Inflammatory macrophage (primary cell): ENCODE results near the gene FASN.
A peak's percentile ranks its signal among the peaks of the same experiment; 100 is the strongest.

Experiments
- DNase-seq, 2 donors: peaks; one replicate each; pipeline ENCODE4 v3.0.0-alpha.2; 2020 to 2022

The FASN gene

DNA sequence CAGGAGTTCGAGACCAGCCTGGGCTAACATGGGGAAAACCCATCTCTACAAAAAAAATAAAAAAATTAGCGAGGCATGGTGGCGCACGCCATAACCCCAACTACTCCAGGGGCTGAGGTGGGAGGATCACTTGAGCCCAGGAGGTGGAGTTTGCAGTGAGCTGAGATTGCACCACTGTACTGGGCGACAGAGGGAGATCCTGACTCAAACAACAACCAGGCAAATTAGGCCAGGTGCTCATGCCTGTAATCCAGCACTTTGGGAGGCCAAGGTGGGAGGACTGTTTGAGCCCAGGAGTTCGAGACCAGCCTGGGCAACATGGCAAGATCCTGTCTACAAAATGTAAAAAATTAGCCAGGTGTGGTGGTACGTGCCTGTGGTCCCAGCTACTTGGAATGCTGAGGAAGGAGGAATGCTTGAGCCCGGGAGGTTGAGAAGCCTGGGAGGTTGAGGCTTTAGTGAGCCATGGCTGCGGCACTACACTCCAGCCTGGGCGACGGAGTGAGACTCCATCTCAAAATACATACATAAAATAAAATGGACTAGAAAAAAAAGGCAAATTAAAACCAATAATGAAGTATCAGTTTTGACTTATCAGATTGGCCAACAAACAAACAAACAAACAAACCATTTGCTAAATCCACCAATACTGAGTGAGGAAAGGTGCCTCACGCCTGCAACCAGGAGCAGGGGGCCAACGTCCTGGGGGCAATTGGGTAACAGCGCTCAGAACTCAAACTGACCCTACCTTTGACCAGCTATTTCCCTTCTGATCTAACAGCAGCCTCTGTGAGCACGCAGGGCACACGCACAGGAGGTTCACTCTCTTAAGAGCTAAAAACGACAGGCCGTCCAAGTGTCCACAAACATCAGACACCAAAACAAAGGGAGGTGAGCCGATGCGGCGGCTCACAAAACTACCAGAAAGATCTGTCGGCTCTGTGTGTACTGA, 19.4 kb upstream of the FASN start:
- no peak for DNase-seq

GRCh38 chr17:82116246-82116645, 18.2 kb upstream of the FASN start:
- DNase-seq = no peak

DNA sequence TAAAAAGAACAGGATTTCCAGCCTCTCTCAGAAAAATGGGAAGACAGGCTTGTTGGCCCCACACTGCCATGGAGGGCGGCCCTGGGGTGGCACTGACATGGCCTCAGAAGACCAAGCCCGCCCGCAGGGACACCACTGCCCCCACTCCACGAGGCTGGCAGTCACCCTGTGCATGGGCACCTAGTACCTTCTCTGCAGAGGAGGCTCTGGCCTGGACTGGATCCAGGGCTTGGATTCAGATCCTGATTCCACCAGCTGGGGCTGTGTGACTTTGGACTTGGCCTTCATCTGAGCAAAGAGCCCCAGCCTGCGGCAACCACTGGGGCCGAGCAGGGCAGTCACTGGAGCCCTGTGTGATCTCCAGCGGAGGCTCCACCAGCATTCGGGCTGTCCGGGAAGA, 16.8 kb upstream of the FASN start:
- no peak for DNase-seq

- DNase-seq = no peak
Observed at GRCh38 chr17:82114447-82114846, 16.4 kb upstream of the FASN start.

- no peak for DNase-seq
Observed at GRCh38 chr17:82113941-82114340, 15.9 kb upstream of the FASN start.

GRCh38 chr17:82113422-82113821, 15.4 kb upstream of the FASN start:
- DNase-seq = no peak

DNA sequence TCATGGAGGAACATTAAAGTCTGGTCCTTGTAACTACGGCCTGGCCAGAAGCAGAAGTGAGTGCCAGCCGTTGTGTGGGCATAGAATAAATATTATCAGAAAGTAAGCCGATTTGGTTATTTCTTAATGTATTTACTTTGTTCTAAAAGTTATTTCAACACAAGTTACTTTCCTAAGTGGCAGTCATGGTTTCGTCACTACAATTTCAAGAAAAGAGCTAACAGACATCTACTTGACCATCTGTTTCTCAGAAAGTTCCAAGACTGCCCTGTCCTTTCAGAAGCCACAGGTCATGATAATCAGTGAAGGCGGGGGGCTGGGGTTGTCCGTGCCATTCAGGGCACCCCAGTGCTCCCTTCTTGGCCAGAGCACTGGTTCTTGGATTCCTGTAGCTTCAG, 14.9 kb upstream of the FASN start:
- DNase-seq = peak in 1 of 2 donors; percentile 29

DNA sequence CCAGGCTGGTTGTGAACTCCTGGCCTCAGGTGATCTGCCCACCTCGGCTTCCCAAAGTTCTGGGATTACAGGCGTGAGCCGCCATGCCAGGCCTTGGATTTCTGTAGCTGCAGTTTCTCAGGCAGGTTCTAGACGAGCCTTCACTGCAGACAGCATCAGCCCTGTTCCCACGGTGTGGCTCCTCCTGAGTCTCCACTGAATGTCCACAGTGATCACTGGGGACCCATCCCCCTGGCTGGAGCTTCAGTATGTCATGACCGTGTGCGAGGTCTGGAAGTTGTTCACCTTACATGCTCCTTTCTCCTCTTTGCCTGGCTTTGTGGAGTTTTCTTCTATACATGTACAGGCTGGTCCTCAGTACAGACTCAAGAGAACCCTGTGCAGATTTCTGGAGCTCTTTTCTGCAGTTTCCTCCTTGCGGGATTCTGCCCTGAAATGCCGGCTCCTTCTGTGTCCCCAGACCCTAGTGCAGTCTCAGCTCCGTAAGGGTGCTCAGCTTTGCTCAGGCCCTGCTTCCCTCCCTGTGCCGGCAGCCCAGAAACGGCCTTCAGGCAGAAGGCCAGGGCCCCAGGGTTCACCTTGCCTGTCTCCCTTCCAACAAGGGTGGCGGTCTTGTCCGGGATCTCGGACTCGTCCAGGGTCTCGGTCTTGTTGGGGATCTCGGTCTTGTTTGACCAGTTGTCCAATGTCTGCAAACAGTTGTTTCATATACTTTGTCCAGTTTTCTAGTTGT, 14.3 kb upstream of the FASN start:
- DNase-seq = no peak

GRCh38 chr17:82110298-82110697, 12.3 kb upstream of the FASN start:
- no peak for DNase-seq

- DNase-seq = no peak
Observed at GRCh38 chr17:82108961-82109475, 11.0 kb upstream of the FASN start.

DNA sequence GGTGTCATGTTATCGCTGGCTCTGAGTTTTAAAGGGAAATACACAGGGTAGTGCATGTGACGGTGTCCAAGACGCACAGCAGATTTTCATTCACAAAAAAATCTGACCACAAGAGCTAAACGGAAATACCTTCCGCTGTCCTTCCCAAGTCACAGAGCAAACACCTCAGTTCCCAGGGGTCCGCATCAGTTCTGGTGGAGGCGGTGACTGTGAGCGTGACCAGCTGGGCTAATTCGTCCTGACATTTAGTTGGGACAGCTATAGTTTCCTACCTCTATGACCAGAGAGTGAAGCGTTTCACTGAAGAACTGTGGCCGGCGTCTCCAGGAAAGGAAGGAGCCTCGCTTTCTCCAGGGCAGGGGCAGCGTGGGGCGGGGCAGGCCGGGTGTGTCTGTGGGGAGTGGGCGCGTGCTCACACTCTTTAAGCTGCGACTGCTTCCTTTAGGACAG, 10.5 kb upstream of the FASN start:
- DNase-seq = no peak

- no peak for DNase-seq
Observed at GRCh38 chr17:82108038-82108437, 10.0 kb upstream of the FASN start.

GRCh38 chr17:82107341-82107860, 9.4 kb upstream of the FASN start:
- no peak for DNase-seq

DNA sequence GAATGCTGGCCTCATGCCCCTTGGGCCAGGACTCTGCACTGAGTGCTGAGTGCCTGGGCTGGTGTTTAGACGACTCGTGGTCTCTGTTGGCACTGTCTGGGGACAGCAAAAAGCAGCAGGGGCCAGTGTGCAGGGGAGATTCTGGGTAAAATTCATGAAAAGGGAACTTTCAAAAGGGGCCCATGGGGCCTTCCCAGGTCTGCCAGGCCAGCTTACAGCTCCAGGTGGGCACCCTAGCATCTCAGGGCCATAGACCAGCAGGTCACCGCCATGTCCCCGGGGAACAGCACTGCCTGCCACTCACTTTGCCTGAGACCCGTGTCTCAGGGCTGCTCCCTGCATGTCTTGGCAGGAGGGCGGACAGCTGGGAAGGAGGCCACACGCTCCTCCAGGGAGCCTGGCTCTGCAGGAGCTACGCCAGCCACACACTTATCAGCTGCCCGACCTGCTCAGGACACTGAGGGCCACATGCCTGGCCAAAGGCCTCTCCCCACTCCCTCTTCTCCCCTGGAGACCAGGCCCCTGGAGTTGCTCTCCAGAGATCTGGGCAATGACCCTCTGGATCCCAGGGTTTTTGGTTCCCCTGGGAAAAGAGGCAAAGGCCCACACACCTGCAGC, 8.8 kb upstream of the FASN start:
- DNase-seq = no peak

DNA sequence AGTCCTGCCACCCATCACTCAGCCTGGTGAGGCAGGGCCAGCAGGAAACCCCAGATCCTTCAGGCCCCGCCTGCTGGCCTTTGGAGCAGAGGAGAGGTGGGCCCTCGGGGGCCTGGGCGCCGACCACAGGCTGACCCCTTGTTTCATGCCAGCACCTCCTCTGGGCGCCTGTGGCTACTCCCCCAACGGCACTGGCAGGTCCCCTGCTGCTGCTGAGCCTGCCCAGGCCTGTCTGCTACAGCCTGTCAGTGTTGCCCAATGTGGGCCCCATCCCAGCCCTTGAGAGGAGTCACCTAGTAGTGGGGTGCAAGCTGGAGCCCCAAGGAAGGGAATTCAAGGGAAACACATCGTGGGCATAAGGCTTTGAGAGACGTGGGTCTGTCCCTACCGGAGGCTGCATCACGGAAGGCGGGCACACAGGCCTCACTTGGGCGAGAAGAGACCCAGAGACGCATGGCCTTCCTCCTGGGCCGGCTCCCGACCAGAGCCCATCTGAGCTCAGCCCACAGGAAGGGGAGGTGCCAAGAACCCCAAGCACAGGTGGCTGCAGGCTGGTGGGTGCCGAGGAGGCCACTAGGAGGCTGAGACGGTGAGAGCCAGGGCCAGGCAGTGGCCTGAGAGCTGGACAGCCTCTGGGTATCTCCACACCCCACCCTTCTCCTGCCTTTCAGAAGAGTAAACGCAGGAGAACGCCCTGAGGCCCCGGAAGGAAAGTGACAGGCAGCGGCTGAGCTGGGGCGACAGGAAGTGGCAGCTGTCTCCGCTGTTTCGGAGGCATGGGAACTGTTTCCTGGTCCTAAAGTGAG, 8.0 kb upstream of the FASN start:
- DNase-seq = peak; percentile 62 to 66

DNA sequence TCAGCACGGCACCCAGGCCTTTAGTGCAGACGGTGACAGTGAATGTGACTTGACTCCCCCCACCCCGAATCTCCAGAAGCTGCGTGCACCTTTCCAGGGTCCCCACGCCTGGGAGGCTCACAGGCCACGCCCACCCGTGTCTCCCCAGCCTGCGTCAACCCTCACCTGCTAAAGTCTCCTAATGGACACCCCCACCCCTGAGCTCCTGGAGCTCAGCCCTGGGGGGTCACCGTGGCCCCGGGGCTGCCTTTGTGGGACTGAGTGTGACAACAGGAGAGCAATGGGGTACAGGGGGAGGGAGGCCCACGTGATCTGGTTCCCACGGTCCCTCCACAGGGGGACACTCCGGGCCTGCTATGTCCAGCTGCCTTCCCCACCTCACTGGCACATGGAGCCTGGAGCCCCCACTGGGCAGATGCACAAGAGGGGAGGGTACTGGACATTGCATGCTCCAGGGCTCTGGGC, 7.4 kb upstream of the FASN start:
- no peak for DNase-seq

DNA sequence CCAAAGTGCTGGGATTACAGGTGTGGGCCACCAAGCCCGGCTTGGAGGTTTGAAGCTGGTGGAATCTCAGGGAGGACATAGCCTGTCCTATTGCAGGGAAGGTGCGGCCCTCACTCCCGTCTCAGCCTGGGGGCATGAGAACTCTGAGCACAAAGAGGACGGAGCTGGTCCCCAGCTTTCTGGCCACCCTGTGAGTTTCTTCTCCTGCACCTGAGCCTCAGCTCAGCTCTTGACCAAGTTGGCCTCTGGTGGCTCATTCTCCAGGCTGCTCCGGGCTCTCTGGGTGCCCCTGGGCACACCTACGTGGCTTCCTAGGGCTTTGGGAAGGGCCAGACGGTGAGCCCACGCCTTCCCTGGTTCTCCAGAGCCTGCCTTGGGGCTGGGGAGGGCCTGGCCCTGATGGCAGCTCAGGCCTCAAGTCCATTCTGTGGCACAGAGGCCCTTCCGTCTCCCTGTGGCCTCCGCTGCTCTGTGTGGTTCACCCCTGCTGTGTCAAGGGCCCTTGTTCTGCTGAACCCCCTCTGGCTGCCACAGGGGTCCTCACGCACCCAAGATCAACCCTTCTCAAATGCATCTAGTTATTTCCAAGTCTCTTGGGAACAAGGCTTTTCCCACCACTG, 6.9 kb upstream of the FASN start:
- no peak for DNase-seq

GRCh38 chr17:82103553-82104451, 5.8 kb upstream of the FASN start:
- no peak for DNase-seq

- DNase-seq = no peak
Observed at GRCh38 chr17:82101767-82102679, 4.0 kb upstream of the FASN start.
